HG02678 (cell line): ENCODE data around the gene ME3.
A peak's percentile ranks its signal among the peaks of the same experiment; 100 is the strongest.

Experiments used
- ATAC-seq: cut with Tn5 transposase; IDR thresholded peaks from one replicate; pipeline ENCODE4 v1.9.1; 2021; ENCODE audit warnings: mild to moderate bottlenecking, moderate library complexity; ENCODE audit not compliant: unreplicated experiment

The ME3 gene

DNA sequence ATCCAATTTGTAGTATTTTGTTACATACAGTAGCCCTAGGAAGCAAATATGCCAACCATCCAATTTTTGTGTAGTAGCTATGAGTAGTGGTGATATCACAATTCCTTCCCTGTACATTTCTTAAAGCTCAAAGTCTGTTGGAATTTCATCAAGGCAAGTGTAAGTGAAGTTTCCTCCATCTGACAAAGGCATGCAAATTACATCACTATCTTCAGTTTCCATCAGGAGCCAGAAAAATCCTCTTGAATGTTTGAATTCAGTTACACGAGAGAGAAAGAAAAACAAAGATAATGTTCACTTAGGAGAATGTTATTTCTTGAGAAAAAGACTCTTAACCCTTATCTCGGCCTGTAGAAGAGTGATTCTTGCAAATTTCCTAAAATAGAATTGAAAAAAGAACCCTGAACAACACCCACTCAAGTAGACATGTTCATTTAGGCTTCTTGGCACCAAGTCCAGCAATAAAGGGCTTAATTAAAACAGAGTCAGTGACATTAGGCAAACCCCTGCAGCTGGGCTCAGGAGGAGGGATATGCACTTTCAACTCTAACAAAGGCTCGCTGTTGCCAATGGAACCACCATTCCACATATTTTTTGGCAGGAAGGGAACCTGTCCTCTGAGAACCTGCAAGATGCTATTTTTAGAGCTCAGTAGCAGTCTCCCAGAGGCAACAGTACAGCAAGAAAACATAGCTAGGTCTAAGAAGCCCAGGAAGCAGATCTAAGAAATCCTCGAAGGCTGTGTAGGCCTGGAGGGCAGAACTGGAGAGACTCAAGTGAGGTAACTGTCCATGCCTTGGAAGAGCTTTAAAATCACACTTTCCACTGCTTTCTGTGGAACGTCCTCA is 153.1 kb downstream of the ME3 start:
- ATAC-seq = no peak

DNA sequence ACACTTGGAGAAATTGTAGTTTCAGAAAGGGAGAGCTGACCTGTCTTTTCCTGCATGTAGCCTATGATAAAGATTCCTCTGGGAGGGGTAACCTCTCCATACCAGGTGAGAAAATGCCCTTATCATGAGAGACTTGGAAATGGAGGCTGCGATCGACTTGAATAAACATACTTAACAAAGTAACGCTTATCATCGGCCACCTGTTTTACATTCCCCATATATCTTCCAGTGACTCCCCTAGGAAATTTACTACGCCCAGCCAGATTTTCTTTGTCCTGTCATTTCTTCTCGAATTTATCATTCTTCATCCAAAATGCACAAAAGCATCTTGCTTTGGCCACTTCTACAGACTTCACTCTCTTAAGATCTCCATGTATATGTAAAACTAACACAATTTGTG is 154.2 kb downstream of the ME3 start:
- ATAC-seq = no peak

DNA sequence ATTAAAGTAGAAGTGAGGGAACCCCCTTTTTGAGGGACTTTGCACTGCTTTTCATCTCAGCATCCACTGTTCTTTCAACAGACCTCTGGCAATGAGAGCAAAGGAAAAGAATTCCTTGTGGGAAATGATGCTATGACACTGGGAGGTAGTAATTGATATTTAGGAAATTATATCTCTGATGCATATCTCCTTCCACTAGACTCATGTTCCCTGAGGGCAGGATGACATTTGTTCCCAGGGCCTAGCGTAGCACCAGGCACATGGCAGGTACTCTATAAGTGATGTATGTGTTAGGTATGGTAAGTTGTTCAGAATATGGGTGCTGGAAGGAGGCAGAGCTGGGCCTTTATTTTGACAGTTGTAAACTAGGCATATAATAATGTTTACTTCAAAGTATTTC is 154.9 kb downstream of the ME3 start:
- no peak for ATAC-seq

DNA sequence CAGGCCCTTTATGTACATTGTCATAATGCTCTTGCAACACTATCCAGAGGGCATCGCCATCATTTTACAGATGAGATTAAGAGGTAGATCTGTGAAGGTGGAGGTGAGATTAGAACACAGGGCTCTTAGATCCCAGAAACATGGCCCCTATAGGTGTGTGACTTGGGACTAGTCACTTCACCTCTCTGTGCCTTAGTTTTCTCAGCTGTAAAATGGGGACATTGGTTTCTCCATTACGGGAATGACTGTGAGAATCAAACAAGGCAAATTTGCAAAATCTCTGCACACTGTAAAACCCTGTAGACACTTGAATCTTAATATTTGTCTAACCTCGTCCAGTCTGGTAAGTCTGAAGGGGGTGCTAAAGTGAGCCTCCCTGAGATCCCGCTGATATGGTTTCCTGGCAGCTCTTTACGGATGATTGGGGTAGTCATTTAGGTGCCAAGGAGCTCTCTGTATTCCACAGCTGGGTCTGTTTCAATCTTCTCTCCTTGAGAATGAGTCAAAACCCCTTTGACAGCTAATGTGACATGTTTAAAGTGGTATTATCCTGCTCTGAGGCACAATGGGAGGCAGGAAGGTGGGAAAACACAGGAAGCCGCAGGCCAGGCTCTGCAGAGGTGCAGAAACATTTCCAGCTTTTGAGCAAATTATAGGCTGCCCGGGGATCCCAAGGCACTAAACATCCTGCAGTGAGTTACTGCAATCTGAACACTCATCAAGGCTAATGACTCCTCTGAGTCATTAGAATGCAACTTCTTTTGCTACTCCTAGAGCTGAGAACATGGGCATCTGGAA is 156.9 kb downstream of the ME3 start:
- no peak for ATAC-seq

DNA sequence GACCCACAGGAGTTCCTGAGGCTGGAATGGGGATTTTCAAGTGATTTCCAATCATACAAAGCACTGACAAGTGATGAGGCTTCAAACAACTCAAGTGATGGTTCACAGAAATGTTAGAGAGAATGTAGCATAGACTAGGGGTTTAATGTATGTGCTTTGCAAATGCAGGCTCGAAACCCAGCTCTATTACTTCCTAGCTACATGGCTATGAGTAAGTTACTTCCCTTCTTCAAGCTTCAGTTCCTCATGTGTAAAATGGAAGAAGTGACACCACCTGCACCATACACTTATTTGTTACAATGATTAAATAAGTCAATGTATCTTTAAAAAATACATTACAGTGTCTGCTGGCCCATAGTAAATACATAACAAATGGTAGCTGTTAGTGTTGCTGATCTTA is 158.0 kb downstream of the ME3 start:
- ATAC-seq = peak; percentile 63

DNA sequence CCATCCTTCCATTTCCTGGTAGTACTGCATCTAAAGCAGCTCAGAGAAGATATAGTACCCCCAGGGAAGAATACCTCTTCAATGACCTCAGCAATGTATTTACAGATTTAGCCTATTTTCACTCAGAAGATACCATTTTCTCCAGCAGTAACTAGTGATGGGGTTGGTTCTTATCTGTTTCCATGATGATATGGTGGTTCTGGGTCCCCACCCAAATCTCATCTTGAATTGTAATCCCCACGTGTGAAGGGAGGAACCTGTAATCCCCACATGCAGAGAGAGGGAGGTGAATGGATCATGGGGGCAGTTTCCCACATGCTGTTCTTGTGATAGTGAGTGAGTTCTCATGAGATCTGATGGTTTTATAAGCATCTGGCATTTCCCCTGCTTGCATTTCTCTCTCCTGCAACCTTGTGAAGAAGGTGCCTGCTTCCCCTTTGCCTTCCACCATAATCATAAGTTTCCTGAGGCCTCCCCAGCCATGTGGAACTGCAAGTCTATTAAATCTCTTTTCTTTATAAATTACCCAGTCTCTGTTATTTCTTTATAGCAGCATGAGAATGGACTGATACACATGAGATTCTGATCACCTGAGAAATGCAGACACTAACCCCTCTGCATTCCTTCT is 158.6 kb downstream of the ME3 start:
- ATAC-seq = no peak

DNA sequence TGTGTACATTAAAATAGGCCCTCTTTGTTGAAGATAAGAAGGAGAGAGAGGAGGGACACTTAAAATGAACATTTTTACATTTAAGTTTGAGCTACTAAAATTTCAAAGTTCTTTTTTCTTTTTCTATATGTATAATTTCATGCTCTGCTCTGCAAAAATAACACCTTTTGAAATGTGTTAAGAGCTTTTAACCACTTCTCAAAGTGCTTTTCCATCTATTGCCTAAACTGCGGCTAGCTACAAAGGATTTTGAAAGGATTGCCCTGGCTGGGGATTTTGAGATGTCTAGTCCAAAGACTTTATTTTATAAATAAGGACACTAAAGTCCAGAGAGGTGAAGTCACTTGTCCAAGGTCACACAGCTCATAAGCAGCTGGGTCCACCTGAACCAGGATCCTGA is 159.3 kb downstream of the ME3 start:
- ATAC-seq = no peak

DNA sequence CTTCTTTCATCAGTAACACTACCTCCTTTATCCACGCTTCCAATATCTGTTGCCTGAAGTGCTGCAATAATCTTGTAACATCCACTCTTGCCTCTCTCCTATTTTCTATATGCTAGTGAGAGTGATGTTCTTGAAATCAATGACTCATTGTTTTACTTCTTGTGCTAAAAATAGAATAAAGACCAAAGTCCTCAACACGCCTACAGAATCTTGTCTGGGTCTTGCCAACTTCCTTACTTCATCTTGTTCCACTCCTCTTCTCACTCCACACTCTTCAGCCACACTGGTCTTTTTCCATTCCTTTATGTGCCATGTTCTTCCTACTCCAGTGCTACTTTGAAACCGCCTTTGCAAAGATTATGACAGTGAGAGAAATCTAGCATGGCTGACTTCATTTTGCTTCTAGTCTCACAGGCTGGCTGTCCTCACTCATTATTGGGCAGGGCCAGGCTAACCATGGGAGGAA is 161.3 kb downstream of the ME3 start:
- ATAC-seq = peak; percentile 69

DNA sequence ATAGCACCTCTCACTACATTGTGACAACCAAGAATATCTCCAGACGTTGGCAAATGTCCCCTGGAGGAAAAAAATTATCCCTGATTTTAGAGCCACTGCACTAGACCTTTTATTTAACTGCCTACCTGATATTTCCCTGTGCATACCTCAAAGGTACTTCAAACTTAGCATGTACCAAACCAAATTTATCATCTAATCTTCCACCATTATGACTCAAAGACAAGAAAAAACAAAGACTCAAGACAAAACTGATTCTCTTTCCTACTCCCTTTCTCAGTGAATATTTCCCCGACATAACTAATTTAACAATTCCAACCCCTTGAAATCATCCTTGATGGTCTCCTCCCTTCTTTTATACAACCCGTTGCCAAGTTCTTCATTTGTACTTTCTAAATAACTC is 161.7 kb downstream of the ME3 start:
- no peak for ATAC-seq

DNA sequence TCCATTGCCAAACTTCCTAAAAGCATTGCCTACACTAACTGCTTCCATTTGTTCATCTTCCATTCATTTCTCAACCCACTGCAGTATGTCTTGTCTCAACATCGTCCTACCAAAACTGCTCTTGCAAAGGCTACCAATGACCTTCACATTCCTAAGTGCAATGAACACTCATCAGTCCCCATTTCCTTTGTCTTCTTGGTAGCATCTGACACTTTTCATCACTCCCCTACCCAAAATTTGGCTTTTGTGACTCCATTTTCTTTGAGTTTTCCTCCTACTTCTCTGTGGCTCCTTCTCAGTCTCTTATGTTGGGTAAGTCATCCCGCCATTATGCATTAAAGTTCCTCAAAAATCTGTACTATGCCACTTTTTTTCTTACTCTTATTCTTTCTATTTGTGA is 162.3 kb downstream of the ME3 start:
- ATAC-seq = no peak

DNA sequence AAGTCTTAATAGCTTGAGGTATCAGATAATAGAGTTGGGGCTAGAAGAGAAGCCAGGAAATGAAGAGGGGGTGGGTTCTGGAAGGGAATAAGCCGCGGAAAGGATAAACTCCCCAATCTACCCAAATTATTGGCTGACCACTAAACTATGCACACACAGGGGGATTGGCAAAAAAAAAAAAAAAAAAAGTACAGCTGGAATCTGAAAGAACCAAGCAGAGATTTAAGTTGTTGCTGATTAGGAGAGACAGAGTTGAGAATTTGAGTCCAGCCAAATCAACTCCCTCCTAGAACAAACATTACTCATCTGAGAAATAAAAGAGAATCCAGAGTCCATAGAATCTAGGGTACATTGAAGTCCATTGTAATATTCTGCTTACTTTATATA is 162.8 kb downstream of the ME3 start:
- ATAC-seq = no peak

DNA sequence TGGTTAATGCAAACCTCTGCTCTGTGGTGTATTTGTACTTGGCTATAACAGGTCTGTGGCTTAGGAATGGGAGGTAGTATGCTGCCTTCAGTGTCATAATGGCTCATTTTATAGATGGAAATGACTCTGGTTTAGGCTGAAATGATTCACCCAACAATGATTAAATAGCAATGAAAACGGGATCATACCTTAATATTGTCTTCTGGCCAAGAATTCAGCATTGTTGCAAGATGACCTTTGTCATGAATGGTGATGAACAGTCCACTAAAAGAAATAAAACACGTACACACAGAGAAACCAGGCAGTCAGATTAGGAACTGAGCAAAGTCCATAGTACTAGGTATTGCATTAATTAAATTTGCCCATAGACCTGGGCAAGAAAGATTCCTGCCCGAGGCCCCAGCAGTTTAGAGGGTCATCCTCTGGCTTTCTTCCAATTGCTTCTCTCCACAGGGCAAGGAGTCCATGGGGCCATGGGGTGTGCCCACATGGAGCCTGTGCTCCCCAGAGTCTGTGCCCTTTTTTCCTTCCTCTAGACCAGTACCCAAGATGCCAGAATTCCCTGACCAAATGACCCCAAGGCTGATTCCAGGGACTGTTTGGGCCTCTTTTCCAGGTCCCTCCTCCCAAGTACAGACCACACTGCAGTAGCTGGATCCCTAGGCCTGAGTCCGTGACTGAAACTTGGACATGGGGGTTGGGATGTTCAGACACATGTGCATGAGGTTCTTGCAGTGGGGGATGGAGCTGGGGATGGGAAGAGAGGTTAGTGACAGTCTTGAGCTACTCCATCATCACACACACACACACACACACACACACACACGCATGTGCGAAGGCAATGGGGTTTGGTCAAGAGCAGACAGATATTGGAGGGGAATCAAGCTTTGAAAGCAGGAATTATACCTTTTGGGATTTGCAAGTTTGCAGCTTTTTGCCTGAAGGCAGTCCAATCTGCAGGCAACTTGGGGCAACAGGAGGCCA is 163.5 kb downstream of the ME3 start:
- ATAC-seq = no peak

DNA sequence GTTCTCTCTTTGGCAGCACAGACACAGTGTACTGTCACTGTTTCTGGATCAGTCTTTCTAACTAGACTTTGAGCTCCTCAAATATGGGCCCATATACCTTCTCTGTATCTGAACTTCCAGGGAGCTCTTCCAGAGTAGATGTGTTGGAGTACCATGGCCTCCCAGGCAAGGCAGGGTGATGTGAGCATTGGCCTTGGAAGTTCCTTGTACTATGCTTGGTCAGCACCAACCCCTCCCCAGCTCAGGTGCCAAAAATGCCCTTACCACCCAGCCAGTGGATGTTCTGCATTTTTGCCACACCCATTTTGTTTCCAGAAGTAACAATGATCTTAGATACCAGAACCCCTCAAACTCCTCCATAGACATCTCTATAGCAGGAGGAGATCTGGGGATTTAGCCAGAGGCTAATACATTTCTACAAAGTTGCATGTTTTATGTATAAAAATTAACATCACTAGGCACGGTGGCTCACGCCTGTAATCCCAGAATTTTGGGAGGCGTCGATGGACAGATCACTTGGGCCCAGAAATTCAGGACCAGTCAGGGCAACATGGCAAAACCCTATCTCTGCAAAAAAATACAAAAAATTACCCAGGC is 165.1 kb downstream of the ME3 start:
- no peak for ATAC-seq

DNA sequence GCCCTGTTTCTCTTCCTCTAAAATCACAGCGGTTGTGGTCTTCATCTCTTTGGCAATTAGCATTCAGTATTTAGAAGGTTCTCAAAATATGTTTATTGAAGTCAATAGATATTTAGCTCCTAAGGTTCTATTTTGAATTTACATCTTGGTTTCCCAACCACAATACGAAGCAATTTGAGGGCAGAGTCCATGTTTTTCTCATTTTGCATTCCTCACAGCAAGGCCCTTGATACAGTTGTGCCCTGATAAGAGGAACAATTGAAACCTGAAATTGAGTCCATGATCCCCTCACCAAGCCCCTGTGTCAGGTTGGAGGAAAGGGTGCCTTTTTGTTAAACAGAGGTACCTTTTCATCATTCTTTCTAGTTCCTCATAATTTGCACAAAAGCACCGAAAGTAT is 166.2 kb downstream of the ME3 start:
- no peak for ATAC-seq

DNA sequence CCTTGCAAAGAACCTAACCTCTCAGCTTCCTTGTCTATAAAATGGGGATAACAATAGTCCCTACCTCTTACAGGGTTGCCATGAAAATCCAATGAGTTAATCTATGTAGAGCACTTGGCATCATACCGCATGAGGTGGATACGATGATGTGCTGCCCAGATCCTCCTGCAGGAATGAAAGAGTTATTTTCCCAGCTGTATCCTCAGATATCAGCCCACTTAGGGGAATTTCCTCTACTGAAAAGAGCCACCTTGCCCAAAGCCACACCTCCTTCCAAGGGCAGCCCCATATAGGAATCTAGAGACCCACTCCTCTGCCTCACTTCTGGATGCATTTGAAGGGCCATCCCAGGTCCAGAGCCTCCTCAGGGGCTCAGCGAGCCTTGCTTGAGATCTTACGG is 169.3 kb downstream of the ME3 start:
- ATAC-seq = no peak

DNA sequence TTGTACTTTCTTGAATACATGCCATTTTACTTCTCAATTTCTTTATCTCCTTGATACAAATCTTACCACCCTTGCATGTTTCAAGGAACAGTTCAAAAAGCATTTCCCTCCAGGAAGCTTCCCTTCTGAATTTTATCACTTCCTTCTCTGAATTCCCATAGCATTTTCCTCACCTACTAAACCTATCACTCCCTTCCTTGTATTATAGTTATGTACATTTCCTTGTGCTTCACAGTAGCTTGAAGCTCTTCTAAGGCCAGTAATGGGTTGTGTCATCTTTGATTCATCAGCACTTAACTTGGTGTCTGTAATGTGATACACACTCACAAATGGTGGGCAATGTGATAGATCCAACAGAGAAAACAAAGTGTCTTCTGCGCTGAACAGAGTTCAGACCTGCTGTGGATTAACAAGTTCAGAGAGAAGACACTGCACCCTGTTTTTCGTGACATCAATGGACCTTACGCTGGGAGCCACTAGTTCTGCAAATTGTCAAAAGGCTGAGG is 170.2 kb downstream of the ME3 start:
- no peak for ATAC-seq

DNA sequence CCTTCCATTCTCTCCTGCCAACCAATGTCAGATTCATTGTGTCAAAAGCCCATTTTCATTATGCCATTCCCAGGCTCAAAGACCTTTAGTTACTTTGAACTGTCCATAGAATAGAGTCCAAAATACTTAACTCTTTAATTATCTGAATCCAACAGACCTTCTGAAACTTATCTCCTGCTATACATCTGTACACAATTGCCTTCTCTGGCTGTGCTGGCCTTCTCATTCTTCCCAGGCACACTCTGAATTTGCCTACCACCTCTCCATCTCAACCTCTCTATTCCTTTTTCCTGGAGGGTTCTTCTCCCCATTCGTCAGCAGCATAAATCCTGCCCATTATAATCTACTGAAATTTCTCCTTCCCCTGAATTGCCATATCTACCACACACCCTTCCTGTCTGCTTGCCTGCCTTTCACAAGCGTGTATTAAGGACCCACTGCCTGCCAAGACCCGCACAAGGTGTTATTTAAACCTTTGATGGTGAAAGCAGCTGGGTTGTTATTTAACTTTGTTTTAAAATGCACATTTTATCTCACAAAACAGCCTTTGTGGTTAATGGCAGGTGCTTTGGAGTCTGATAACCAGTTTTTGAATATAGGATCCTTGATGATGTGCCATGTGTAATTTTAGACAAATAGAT is 171.8 kb downstream of the ME3 start:
- no peak for ATAC-seq

DNA sequence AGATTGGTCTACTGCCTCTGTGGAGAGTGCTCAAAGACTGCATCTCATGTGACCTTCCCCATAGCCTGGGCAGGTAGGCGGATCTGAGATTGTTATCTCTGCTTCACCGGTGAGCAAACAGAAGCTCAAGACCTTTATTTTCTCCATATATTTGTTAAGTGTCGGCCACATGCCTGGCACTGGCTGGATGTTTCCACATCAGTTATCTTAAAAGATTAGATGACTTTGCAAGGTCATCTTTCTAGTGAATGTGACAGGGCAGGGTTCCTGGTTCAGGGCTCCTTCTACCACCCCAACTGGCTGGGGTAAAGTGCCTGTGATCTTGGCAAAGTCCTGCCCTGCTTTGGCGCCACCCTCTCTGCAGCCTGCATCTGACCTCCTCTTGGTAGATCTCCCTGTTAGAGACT is 172.7 kb downstream of the ME3 start:
- ATAC-seq = no peak

DNA sequence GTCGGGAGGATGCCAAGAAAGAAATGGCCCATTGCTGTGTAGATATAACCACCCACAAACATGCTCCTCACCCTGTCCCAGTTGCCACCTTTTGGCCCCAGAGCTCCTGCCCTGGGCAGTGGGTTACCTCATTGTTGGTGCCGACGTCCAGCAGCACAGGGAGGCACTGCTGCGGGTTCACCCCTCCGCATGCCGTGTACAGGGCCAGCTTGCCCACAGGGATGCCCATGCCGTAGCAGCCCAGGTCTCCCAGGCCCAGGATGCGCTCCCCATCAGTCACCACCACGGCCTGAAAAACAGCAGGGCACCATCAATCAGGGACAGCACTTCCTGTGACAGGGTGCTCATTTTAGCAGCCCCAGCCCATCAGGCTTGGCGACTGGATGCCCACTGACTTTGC is 174.6 kb downstream of the ME3 start:
- no peak for ATAC-seq

DNA sequence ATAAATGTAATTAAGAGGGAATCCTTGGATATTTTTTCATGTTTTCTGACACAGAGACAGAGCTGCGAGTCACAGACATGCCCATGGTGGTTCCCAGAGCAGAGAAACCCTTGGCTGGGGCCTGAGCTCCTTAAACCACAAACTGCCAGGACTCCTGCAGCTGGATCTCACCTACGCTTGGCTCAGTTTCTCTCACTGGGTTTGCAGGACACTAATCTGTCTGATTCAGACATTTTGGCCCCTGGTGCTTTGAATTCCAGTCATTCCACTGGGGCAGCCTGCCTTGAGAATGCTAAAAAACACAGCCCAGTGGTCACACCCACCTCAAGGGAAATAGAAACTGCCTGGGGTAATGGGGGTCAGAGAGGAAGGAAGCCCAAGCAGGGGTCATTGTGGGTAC is 175.1 kb downstream of the ME3 start:
- no peak for ATAC-seq
